GM18517 (cell line): ENCODE results near the gene HSPA6.
"Not testable (repeated sequence)": the region's sequence is repeated elsewhere in the genome, so short reads cannot be mapped to it uniquely, and the experiment has no call there.

Source experiments
- ATAC-seq: cut with Tn5 transposase; IDR thresholded peaks from one replicate; pipeline ENCODE4 v1.9.1; 2021; ENCODE audit warnings: mild to moderate bottlenecking, moderate library complexity; ENCODE audit not compliant: unreplicated experiment

HSPA6 gene

GRCh38 chr1:161523817-161524741, at the start of gene HSPA6:
HSPA6 (plus strand) TSS chr1:161524540; CDS start chr1:161524659, 119 bp downstream.
- ATAC-seq: not testable (repeated sequence)

- not testable (repeated sequence) for ATAC-seq
Observed at GRCh38 chr1:161477711-161478110, 46.6 kb upstream of the HSPA6 start.

DNA sequence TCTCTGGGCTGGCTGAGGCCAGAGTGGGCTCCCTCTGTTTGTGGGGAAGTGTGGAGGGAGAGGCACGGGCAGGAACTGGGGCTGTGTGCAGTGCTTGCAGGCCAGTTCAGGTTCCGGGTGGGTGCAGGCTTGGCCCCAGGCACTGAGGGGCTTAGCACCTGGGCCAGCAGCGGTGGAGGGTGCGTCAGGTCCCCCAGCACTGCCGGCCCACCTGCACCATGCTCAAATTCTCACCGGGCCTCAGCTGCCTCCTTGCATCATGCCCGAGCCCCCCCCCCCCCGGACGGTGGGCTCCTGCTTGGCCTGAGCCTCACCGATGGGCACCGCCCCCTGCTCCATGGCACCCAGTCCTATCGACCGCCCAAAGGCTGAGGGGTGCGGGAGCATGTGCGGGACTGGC, 45.4 kb upstream of the HSPA6 start:
- no peak for ATAC-seq

DNA sequence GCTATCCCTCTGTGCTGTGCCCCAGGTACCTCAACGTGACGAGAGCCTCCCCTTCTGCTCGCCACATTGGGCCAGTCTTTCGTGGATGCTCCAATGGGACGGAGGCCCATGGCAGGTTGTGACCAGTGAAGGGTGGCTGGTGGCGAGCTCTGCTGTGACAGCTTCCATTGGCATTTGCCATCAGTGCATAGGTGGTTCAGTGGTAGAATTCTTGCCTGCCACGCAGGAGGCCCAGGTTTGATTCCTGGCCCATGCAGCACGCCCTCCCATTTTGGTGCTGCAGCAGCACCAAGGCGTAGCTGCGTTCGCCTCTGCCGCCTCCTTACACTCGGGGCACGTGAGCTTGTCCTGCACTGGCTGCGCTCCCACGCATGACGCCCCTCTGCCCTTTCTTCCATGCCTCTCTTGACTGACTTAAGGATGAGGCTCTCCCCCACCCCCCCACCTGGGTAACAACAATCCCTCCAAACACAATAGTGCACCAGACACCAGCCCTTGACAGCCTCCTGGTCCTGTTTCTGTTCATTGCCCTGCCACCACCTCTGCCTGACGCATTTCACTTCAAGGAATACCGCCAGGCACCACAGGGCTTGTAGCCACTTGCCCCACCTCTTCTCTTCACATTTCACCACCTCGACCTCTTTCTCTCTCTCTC, 43.8 kb upstream of the HSPA6 start:
- no peak for ATAC-seq

GRCh38 chr1:161481624-161482392, 42.5 kb upstream of the HSPA6 start:
- no peak for ATAC-seq

GRCh38 chr1:161482610-161483009, 41.7 kb upstream of the HSPA6 start:
- ATAC-seq: no peak

GRCh38 chr1:161483361-161483760, 41.0 kb upstream of the HSPA6 start:
- no peak for ATAC-seq

DNA sequence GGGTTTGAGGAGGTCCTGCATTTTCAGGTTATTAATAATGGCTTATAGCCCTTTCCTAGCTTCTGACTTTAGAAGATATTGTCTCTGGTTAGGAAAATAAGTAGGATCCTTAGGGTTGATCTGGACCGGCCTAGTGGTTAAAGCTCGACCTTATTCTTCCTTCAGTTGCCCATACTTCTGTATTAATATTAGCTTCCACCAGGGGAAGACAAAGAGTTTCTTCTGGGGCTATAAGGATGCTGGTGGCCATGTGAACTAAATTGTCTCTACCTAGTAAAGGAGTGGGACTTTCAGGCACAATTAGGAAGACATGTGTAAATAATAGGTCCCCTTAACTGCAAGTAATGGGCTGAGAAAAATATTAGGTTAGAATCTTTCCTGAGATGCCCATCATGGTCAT, 39.7 kb upstream of the HSPA6 start:
- ATAC-seq: no peak

GRCh38 chr1:161486806-161487741, 37.3 kb upstream of the HSPA6 start:
- no peak for ATAC-seq

GRCh38 chr1:161491472-161491871, 32.9 kb upstream of the HSPA6 start:
- no peak for ATAC-seq

DNA sequence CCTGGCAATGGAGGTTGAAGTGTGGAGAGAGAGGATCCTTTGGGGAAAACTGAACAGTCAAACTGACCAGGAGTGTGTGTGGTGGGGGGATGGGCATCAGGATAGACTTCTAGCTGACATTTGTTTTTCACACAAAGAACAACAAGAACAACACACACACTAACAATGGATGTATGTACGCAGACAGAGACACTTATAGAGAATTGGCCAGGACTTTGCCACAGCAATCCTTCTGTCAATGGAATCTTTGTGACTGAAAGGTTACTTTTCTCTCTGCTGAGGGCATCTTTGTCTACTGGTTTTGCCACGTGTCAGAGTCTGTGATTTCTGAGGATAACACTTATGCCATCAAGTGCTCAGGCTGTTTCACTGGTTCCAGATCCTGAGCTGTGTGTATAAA, 31.5 kb upstream of the HSPA6 start:
- ATAC-seq: no peak

DNA sequence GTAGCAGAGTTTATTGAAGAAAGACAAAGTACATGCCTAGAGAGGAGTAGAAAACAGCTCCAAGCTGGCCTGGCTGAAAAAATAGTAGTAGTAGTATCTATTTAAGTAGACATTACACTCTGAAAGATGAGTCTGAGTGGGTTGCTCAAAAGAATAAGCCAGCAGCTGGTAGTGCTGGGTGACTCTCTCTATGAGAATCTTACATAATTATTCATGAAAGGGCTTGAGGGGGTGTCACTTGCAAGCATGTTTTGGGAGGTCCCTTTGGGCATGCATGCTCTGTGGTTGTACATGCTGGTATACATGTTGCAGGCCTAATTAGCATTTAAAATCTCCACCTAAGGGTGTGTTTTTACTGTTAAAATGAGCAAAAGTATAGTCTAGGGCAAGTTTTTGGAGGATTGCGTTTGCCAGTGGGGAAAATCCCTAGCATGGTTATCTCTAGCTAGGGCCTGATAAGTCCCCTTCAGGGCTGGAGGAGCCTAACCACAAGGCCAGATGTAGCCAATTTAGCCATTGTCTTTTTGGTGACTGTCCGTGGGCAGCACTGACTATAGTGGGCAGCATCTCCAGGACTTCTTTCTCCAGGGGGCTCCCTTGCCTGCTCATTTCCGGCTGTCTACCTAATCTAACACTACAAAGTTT, 30.1 kb upstream of the HSPA6 start:
- ATAC-seq: no peak

DNA sequence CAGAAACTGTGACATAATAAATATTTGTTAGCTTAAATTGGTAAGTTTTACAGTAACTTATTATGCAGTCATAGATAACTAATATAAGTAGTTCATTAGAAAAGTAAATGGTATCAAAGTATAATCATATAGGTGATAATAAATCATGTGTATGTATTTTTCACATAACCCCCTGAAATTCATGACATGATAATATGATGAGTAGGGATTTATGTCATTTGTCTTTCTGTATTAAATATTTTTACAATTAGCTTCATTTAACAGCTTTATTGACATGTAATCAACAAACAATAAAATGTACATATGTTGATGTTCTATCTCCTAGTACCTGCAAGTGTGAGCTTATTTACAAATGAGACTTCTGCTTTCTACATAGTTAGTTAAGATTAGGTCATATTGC, 28.9 kb upstream of the HSPA6 start:
- no peak for ATAC-seq

DNA sequence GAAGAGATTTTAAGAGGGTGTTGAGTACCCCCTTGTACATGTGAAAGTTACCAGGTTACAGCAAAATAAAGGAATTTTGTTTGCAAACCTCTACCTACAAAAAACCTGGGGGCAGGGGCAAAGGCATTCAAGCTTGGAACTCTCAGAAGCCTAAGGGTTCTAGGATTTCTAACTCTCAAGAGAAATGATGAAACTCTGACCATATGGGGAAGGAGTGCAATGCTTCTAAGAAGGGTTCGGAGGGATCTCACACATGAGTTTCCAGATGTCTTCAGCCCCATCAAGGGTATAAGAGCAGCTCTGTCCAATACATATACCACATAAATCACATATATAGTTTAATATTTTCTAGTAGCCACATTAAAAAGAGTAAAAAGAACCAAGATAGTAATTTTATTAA, 26.4 kb upstream of the HSPA6 start:
- ATAC-seq: no peak

- ATAC-seq: no peak
Observed at GRCh38 chr1:161498646-161499045, 25.7 kb upstream of the HSPA6 start.

- ATAC-seq: no peak
Observed at GRCh38 chr1:161499099-161500039, 25.0 kb upstream of the HSPA6 start.

DNA sequence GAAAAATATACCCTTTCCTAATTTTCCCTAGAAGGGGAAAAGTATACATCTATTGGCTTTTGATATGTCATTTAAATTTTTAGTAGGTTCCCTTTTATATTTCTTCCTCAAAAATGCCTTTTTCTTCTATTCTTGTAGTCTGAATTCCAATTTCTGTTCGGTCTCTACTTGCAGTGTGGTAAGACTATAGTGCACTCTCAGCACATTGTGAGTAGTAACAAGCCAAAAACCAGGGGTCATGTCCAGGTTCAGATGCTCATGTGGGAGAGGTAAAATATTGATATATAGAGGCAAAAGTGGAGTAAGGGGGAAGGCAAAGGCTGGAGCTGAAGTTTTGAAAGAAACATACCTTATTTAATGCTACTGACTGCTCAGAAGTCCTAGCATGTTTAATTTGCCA, 23.1 kb upstream of the HSPA6 start:
- ATAC-seq: no peak

- no peak for ATAC-seq
Observed at GRCh38 chr1:161502181-161502580, 22.2 kb upstream of the HSPA6 start.
